Left ventricle myocardium inferior (tissue), 1 donor: ENCODE results near the gene ATP2C2. TPM values are rescaled to one million over a fixed set of nuclear protein-coding genes. Genes with fewer than 3 reads are reported as not detected.

Experiments
- DNase-seq: peaks from one replicate; pipeline ENCODE4 v3.0.0-alpha.2; 2020
- H3K27ac ChIP-seq: fragments of 200-600 bp; replicated peaks from 2 replicates; pipeline ENCODE4 v1.8.0; 2021
- H3K27me3 ChIP-seq: fragments of 200-600 bp; 2 replicates; pipeline ENCODE4 v1.8.0; 2021; ENCODE audit warnings: low read depth
- H3K36me3 ChIP-seq: fragments of 200-600 bp; 2 replicates; pipeline ENCODE4 v1.8.0; 2021
- H3K4me1 ChIP-seq: fragments of 200-600 bp; 2 replicates; pipeline ENCODE4 v1.8.0; 2021
- H3K4me3 ChIP-seq: fragments of 200-600 bp; 2 replicates; pipeline ENCODE4 v1.8.0; 2021; ENCODE audit warnings: mild to moderate bottlenecking, moderate library complexity
- H3K9me3 ChIP-seq: fragments of 200-600 bp; replicated peaks from 2 replicates; pipeline ENCODE4 v1.8.0; 2021
- CTCF ChIP-seq: fragments of 200-600 bp; IDR thresholded peaks from 2 replicates; pipeline ENCODE4 v1.8.0; 2021; ENCODE audit warnings: antibody characterized with exemption, mild to moderate bottlenecking, borderline replicate concordance
- intact Hi-C: fragments of 100-400 bp; cut with micrococcal nuclease; formaldehyde crosslinking; loops from one replicate; pipeline ENCODE4 v1.11.0; 2022
- total RNA-seq: library from RNA; stranded (reverse); fragmentation: NEBNext Ultra II Directional; extraction: Animal tissue kit (Norgen Biotek cat#: 25700); gene quantifications from one replicate; pipeline ENCODE4 v1.2.1, GENCODE V29; 2021
- donor health status: DM: no; HTN: yes; CAD: no; lungs with severe emphysema.

The ATP2C2 gene
- total RNA-seq, 1 donor from 2014 or later = not detected

DNA sequence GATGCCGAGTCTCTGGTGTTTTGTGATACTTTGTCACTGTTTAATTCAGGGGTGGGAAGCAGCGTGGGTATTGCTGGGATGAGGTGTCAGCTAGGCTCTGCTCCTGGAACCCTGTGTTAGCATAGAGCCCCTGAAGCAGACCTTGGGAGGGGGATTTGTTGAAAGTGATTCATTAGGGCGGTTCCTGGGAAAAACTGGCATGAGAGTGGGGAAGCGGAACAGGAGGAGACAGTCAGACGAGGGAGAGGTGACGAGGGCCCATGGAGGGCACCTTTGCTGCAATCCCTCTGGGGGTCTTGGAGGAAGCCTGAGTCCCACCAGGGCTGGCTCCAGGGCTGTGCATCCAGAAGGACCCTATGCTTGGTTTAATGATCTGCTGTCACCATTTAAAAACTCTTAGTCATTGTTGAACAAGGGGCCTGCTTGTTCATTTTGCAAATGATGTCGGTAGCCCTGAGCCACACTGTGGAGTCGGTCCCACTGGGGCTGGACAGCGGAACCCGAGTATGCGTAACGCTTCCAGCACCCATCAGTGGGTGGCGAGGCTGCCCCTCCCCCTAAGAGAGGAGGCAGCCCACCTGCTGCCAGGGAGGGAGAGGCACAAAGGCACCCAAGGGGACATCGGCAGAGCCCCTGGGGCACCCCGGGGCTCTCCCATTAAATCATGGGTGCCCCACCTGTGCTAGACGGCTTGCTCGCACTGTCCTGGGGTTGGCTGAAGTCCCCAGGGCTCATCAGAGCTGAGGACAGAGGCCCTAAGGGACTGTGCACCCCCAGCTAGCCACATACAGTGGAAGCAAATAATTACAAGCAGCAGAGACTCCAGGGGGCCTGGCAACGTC lies 38.3 kb upstream of the ATP2C2 start:
- H3K27me3 ChIP-seq = peaks cover 14% of the 10 kb centered on the region

GRCh38 chr16:84330685-84331050 lies 37.7 kb upstream of the ATP2C2 start:
- no peak for DNase-seq
- H3K4me1 ChIP-seq = no peaks in the 10 kb centered on the region
- TF ChIP-seq CTCF = no peak
- intact Hi-C loops = no loop called here
- H3K27me3 ChIP-seq = peaks cover 14% of the 10 kb centered on the region
- no peak overlapping the region for H3K27ac ChIP-seq
- H3K9me3 ChIP-seq = peaks cover 10% of the 10 kb centered on the region
- H3K36me3 ChIP-seq = no peaks in the 10 kb centered on the region
- no peak overlapping the region for H3K4me3 ChIP-seq

More for the DNA sequence above, 38.3 kb upstream of the ATP2C2 start:
- DNase-seq = no peak
- H3K4me3 ChIP-seq = no peak overlapping the region
- no peaks in the 10 kb centered on the region for H3K36me3 ChIP-seq
- intact Hi-C loops = no loop called here
- peaks cover 4% of the 10 kb centered on the region for H3K9me3 ChIP-seq
- H3K4me1 ChIP-seq = no peaks in the 10 kb centered on the region
- no peak for TF ChIP-seq CTCF
- no peak overlapping the region for H3K27ac ChIP-seq

DNA sequence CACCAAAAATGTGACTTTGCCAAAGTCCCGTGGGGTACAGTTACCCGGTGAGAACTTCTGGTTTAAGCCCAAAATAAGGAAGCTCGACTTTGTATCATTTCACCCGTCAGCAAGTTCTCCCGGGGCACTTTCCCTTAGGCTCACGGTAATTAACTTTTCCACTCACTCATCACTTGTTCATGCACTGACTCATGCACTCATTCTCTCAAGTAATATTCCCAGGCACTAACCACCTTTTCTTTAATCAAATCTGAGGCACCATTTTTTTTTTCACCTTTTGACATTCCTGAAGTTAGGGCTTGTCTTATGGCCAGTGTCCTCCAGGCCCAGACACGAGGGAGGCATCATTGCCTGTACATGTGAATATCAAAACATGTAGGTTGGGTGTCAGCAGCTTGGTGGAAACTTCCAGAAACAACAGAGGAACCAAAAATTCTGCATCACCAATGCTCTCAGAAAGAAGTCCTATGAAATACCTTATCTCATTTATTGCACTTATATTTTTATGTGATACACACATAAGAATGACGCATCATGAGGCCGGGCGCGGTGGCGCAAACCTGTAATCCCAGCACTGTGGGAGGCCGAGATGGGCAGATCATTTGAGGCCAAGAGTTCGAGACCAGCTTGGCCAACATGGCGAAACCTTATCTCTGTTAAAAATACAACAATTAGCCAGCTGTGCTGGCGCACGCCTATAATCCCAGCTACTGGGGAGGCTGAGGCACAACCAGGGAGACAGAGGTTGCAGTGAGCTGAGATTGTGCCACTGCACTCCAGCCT lies 36.1 kb upstream of the ATP2C2 start:
- intact Hi-C loops = no loop called here
- TF ChIP-seq CTCF = no peak
- no peak for DNase-seq
- H3K27ac ChIP-seq = no peak overlapping the region
- H3K36me3 ChIP-seq = no peaks in the 10 kb centered on the region
- no peaks in the 10 kb centered on the region for H3K4me1 ChIP-seq
- H3K9me3 ChIP-seq = peaks cover 26% of the 10 kb centered on the region
- no peak overlapping the region for H3K4me3 ChIP-seq
- peaks cover 7% of the 10 kb centered on the region for H3K27me3 ChIP-seq

GRCh38 chr16:84332975-84333684 lies 35.2 kb upstream of the ATP2C2 start:
- Histone ChIP-seq H3K27ac (no peak overlapping the region), H3K27me3 (peaks cover 1% of the 10 kb centered on the region), H3K9me3 (peaks cover 35% of the 10 kb centered on the region), H3K4me3 (no peak overlapping the region), H3K4me1 (no peaks in the 10 kb centered on the region), H3K36me3 (no peaks in the 10 kb centered on the region)
- no peak for DNase-seq
- intact Hi-C loops = no loop called here
- TF ChIP-seq CTCF = no peak

GRCh38 chr16:84334058-84334457 lies 34.3 kb upstream of the ATP2C2 start:
- peaks cover 35% of the 10 kb centered on the region for H3K9me3 ChIP-seq
- intact Hi-C loops = no loop called here
- no peaks in the 10 kb centered on the region for H3K27me3 ChIP-seq
- no peaks in the 10 kb centered on the region for H3K36me3 ChIP-seq
- DNase-seq = no peak
- H3K4me3 ChIP-seq = no peak overlapping the region
- no peak for TF ChIP-seq CTCF
- H3K27ac ChIP-seq = no peak overlapping the region
- H3K4me1 ChIP-seq = no peaks in the 10 kb centered on the region
